Liver (tissue), 9 donors: ENCODE measurements around the gene MS4A15. TPM values are rescaled to one million over a fixed set of nuclear protein-coding genes. Genes with fewer than 3 reads are reported as not detected.

Source experiments
- DNase-seq: peaks from one replicate; pipeline ENCODE4 v3.0.0-alpha.2; 2017; ENCODE audit warnings: low spot score
- H3K27ac ChIP-seq, 2 donors: one replicate each; pipeline ENCODE4 v1.7.0; 2013; ENCODE audit warnings: inconsistent platforms in 2 of 2, low read length in 2 of 2, control low read depth in 1 of 2, low read depth in 1 of 2, mild to moderate bottlenecking in 1 of 2
- H3K27me3 ChIP-seq, 4 donors: one replicate each; pipeline versions ENCODE4 v1.6.1 to v1.7.0; 2013; ENCODE audit warnings: low read length in 3 of 4, inconsistent platforms in 1 of 4, mild to moderate bottlenecking in 1 of 4, moderate library complexity in 1 of 4; ENCODE audit not compliant: control insufficient read depth in 4 of 4, insufficient read depth in 4 of 4
- H3K36me3 ChIP-seq, 4 donors: one replicate each; pipeline versions ENCODE4 v1.6.1 to v1.7.0; 2013; ENCODE audit warnings: low read length in 3 of 4, mild to moderate bottlenecking in 3 of 4, low read depth in 1 of 4, moderate library complexity in 1 of 4; ENCODE audit not compliant: control insufficient read depth in 4 of 4, insufficient read depth in 3 of 4
- H3K4me1 ChIP-seq, 4 donors: one replicate each; pipeline versions ENCODE4 v1.6.1 to v1.7.0; 2013; ENCODE audit warnings: low read length in 3 of 4, mild to moderate bottlenecking in 3 of 4, moderate library complexity in 1 of 4; ENCODE audit not compliant: control insufficient read depth in 4 of 4, insufficient read depth in 4 of 4
- H3K4me3 ChIP-seq, 3 donors: one replicate each; pipeline versions ENCODE4 v1.6.1 to v1.7.0; 2013; ENCODE audit warnings: low read length in 3 of 3, control low read depth in 1 of 3, low read depth in 1 of 3, mild to moderate bottlenecking in 1 of 3
- H3K9ac ChIP-seq, 2 donors: one replicate each; pipeline ENCODE4 v1.7.0; 2013; ENCODE audit warnings: low read length in 2 of 2, mild to moderate bottlenecking in 2 of 2, moderate library complexity in 2 of 2, control low read depth in 1 of 2, low read depth in 1 of 2
- H3K9me3 ChIP-seq, 4 donors: one replicate each; pipeline versions ENCODE4 v1.6.1 to v1.7.0; 2013; ENCODE audit warnings: low read length in 3 of 4; ENCODE audit not compliant: control insufficient read depth in 4 of 4
- EGR1 ChIP-seq, 2 donors: IDR thresholded peaks; 2 replicates each; pipeline ENCODE4 v1.6.1; 2016 to 2018; ENCODE audit warnings: antibody characterized with exemption in 2 of 2, low read depth in 2 of 2
- FOXA1 ChIP-seq: IDR thresholded peaks from 2 replicates; pipeline ENCODE4 v1.6.1; 2016; ENCODE audit warnings: antibody characterized with exemption
- FOXA2 ChIP-seq: IDR thresholded peaks from 2 replicates; pipeline ENCODE4 v1.6.1; 2016; ENCODE audit warnings: antibody characterized with exemption
- GABPA ChIP-seq, 2 donors: IDR thresholded peaks in 1 of 2; conservative IDR thresholded peaks in 1 of 2; 2 replicates each; pipeline ENCODE4 v1.6.1; 2016; ENCODE audit warnings: antibody characterized with exemption in 2 of 2, mild to moderate bottlenecking in 1 of 2, moderate library complexity in 1 of 2
- HNF4A ChIP-seq, 2 donors: conservative IDR thresholded peaks; 2 replicates each; pipeline ENCODE4 v1.6.1; 2016; ENCODE audit warnings: antibody characterized with exemption in 2 of 2, mild to moderate bottlenecking in 2 of 2
- HNF4G ChIP-seq: IDR thresholded peaks from 2 replicates; pipeline ENCODE4 v1.6.1; 2016; ENCODE audit warnings: antibody characterized with exemption
- JUND ChIP-seq, 2 donors: IDR thresholded peaks; 2 replicates each; pipeline ENCODE4 v1.6.1; 2016; ENCODE audit warnings: antibody characterized with exemption in 2 of 2
- NR2F2 ChIP-seq: IDR thresholded peaks from 2 replicates; pipeline ENCODE4 v1.6.1; 2016; ENCODE audit warnings: antibody characterized with exemption
- RAD21 ChIP-seq, 2 donors: IDR thresholded peaks; 2 replicates each; pipeline ENCODE4 v1.6.1; 2016; ENCODE audit warnings: antibody characterized with exemption in 2 of 2, mild to moderate bottlenecking in 2 of 2
- REST ChIP-seq: IDR thresholded peaks from 2 replicates; pipeline ENCODE4 v1.6.1; 2016; ENCODE audit warnings: antibody characterized with exemption, mild to moderate bottlenecking
- RXRA ChIP-seq, 2 donors: IDR thresholded peaks; 2 replicates each; pipeline ENCODE4 v1.6.1; 2017 to 2018; ENCODE audit warnings: antibody characterized with exemption in 2 of 2, mild to moderate bottlenecking in 1 of 2
- SP1 ChIP-seq: IDR thresholded peaks from 2 replicates; pipeline ENCODE4 v1.6.1; 2018; ENCODE audit warnings: antibody characterized with exemption, mild to moderate bottlenecking
- TAF1 ChIP-seq: conservative IDR thresholded peaks from 2 replicates; pipeline ENCODE4 v1.6.1; 2016; ENCODE audit warnings: antibody characterized with exemption, mild to moderate bottlenecking
- YY1 ChIP-seq: IDR thresholded peaks from 2 replicates; pipeline ENCODE4 v1.6.1; 2016; ENCODE audit warnings: antibody characterized with exemption, mild to moderate bottlenecking
- ZBTB33 ChIP-seq: IDR thresholded peaks from 2 replicates; pipeline ENCODE4 v1.6.1; 2016; ENCODE audit warnings: antibody characterized with exemption
- WGBS: extraction: QIAGEN DNeasy Blood & Tissue Kit; methylation state at CpG from one replicate; pipeline ENCODE4 v1.1.7; 2013; 5-methylcytosine and 5-hydroxymethylcytosine counted together
- polyA plus RNA-seq, 2 donors: library from polyadenylated mRNA; stranded (reverse) in 1 of 2; unstranded in 1 of 2; fragments of 200-250 nt in 1 of 2; fragments of >200 nt in 1 of 2; fragmentation: Nextera tagmentation in 1 of 2; extraction: Ambion mirVana in 1 of 2; gene quantifications; one replicate each; pipeline versions ENCODE4 v1.2.1 to v1.2.3, GENCODE V29; 2013 to 2015
- total RNA-seq, 2 donors: library from RNA; depleted of rRNA; stranded (reverse); fragments of >200 nt; gene quantifications; one replicate each; pipeline ENCODE4 v1.2.3, GENCODE V29; 2014
- TF ChIP-seq, protein P1 (sequence below): IDR thresholded peaks from 2 replicates; pipeline ENCODE4 v1.6.1; 2016; ENCODE audit warnings: antibody characterized with exemption
- TF ChIP-seq, protein P2 (sequence below): fragments of 150-350 bp; IDR thresholded peaks from 2 replicates; pipeline ENCODE4 v1.5.1; 2017; ENCODE audit warnings: improper control_type of control experiment, low read depth, low read length; ENCODE audit not compliant: missing input control
- TF ChIP-seq, protein P3 (sequence below): IDR thresholded peaks from 2 replicates; pipeline ENCODE4 v1.6.1; 2016; ENCODE audit warnings: antibody characterized with exemption
- donor health status: healthy.
- donor health status: healthy.
- donor health status: healthy.
- donor health status: healthy.
- donor health status: healthy.

The MS4A15 gene
- total and polyA plus RNA-seq, 4 donors: not detected

DNA sequence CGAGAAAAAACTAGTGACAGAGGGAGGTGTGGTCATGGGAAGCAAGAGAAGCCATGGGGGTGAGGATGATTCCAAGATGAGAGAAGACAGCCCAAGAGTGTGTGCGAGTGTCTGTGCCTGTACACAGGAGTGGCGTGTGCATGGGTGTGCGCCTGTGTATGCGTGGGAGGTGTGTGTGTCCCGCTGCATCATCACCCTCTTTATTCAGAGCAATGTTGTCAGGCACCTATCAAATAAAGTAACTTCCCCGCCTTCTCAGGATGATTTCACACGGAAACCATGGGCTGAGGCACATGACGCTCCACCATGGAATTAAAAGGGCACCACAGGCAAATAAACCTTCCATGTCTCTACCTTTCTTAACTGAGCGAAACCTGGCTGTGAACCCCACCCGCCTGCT lies 53.0 kb downstream of the MS4A15 start:
- TF ChIP-seq TAF1 (no peak), EGR1 (IDR thresholded peaks at IDR 0.05; ENCODE audit: low read depth in 2 of 2) (no peak), JUND (IDR thresholded peaks at IDR 0.05) (no peak), GABPA (IDR thresholded peaks at IDR 0.05 in 1 of 2, conservative IDR thresholded peaks at IDR 0.05 in 1 of 2) (no peak)
- TF ChIP-seq, protein P1, sequence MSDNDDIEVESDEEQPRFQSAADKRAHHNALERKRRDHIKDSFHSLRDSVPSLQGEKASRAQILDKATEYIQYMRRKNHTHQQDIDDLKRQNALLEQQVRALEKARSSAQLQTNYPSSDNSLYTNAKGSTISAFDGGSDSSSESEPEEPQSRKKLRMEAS: no peak
- H3K4me3 ChIP-seq: no peak overlapping the region
- H3K9me3 ChIP-seq: no peaks in the 10 kb centered on the region
- no peak overlapping the region for H3K9ac ChIP-seq
- WGBS: 92% methylated on average over 11 of the region's 11 CpGs
- DNase-seq: no peak
- H3K27me3 ChIP-seq: peaks cover 0 to 2% (median 0%) of the 10 kb centered on the region in 4 donors
- no peaks in the 10 kb centered on the region for H3K36me3 ChIP-seq
- no peak overlapping the region for H3K27ac ChIP-seq
- H3K4me1 ChIP-seq: no peaks in the 10 kb centered on the region

DNA sequence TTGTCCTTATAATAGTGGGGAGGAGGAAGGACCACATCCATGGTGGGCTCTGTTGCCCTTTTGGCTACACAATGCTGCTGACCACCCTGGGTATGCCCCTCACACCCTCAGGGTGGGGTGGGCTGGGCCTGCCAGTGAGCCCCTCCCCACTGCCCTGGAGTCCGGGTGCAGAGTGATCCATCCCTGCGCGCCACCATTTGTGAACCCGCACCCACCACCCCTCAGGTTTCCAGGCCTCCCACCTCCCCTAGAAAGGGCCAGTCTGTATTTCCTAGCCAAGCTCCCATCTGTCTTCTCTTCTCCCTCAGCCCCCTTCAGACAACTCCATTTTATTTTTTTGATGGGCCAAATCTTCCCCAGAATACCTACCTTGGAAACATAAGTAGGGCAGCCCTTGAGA lies 53.5 kb downstream of the MS4A15 start:
- Histone ChIP-seq H3K4me1 (no peaks in the 10 kb centered on the region), H3K9ac (no peak overlapping the region), H3K27me3 (peaks cover 0 to 2% (median 0%) of the 10 kb centered on the region in 4 donors), H3K36me3 (no peaks in the 10 kb centered on the region), H3K4me3 (no peak overlapping the region), H3K9me3 (no peaks in the 10 kb centered on the region), H3K27ac (no peak overlapping the region)
- DNase-seq: no peak
- no peak for TF ChIP-seq HNF4G
- TF ChIP-seq TAF1: no peak
- no peak for TF ChIP-seq NR2F2
- no peak for TF ChIP-seq RXRA (IDR thresholded peaks at IDR 0.05)
- TF ChIP-seq JUND (IDR thresholded peaks at IDR 0.05): no peak
- no peak for TF ChIP-seq FOXA1
- TF ChIP-seq, protein P1: no peak
- TF ChIP-seq, protein P2, sequence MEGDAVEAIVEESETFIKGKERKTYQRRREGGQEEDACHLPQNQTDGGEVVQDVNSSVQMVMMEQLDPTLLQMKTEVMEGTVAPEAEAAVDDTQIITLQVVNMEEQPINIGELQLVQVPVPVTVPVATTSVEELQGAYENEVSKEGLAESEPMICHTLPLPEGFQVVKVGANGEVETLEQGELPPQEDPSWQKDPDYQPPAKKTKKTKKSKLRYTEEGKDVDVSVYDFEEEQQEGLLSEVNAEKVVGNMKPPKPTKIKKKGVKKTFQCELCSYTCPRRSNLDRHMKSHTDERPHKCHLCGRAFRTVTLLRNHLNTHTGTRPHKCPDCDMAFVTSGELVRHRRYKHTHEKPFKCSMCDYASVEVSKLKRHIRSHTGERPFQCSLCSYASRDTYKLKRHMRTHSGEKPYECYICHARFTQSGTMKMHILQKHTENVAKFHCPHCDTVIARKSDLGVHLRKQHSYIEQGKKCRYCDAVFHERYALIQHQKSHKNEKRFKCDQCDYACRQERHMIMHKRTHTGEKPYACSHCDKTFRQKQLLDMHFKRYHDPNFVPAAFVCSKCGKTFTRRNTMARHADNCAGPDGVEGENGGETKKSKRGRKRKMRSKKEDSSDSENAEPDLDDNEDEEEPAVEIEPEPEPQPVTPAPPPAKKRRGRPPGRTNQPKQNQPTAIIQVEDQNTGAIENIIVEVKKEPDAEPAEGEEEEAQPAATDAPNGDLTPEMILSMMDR: no peak
- TF ChIP-seq RAD21 (IDR thresholded peaks at IDR 0.05): no peak
- TF ChIP-seq FOXA2: no peak
- TF ChIP-seq GABPA (IDR thresholded peaks at IDR 0.05 in 1 of 2, conservative IDR thresholded peaks at IDR 0.05 in 1 of 2): no peak
- no peak for TF ChIP-seq SP1
- no peak for TF ChIP-seq REST
- TF ChIP-seq EGR1 (IDR thresholded peaks at IDR 0.05; ENCODE audit: low read depth in 2 of 2): no peak
- TF ChIP-seq HNF4A (conservative IDR thresholded peaks at IDR 0.05): no peak
- TF ChIP-seq YY1: no peak
- TF ChIP-seq, protein P3, sequence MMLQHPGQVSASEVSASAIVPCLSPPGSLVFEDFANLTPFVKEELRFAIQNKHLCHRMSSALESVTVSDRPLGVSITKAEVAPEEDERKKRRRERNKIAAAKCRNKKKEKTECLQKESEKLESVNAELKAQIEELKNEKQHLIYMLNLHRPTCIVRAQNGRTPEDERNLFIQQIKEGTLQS: no peak
- no peak for TF ChIP-seq ZBTB33
- 94% methylated on average over 4 of the region's 4 CpGs for WGBS
